Upper lobe of left lung (tissue), 6 donors: ENCODE results near the gene SEC23IP. TPM values are rescaled to one million over a fixed set of nuclear protein-coding genes. Genes with fewer than 3 reads are reported as not detected.

Source experiments
- ATAC-seq, 2 donors: fragments of 200-7000 bp; cut with Tn5 transposase; one replicate each; pipeline ENCODE4 v1.9.1; 2022; ENCODE audit warnings: mild to moderate bottlenecking in 2 of 2, moderate library complexity in 2 of 2; ENCODE audit not compliant: low FRiP score in 2 of 2
- DNase-seq, 2 donors: peaks; one replicate each; pipeline ENCODE4 v3.0.0-alpha.2; 2019 to 2020
- H3K27ac ChIP-seq, 4 donors: fragments of 200-600 bp; sonication (generic); one replicate each; pipeline ENCODE4 v1.5.1; 2016 to 2019
- H3K27me3 ChIP-seq, 4 donors: fragments of 200-600 bp; sonication (generic); one replicate each; pipeline ENCODE4 v1.5.1; 2017 to 2019
- H3K36me3 ChIP-seq, 4 donors: fragments of 200-600 bp; sonication (generic); one replicate each; pipeline ENCODE4 v1.5.1; 2016 to 2019
- H3K4me1 ChIP-seq, 4 donors: fragments of 200-600 bp; sonication (generic); one replicate each; pipeline ENCODE4 v1.5.1; 2018 to 2019
- H3K4me3 ChIP-seq, 4 donors: fragments of 200-600 bp; sonication (generic); one replicate each; pipeline ENCODE4 v1.5.1; 2017 to 2019; ENCODE audit warnings: mild to moderate bottlenecking in 2 of 4, moderate library complexity in 1 of 4
- H3K9me3 ChIP-seq, 4 donors: fragments of 200-600 bp; sonication (generic); one replicate each; pipeline ENCODE4 v1.5.1; 2018 to 2019
- CTCF ChIP-seq, 6 experiments: fragments of 450-650 bp in 4 of 6; fragments of 200-600 bp in 2 of 6; sonication (generic) in 2 of 6; IDR thresholded peaks; one replicate each; pipeline ENCODE4 v1.5.1; 2016 to 2019; ENCODE audit warnings: antibody characterized with exemption in 6 of 6
- EP300 ChIP-seq, 4 donors: sonication (generic); formaldehyde crosslinking; IDR thresholded peaks; one replicate each; pipeline ENCODE4 v1.5.1; 2017; ENCODE audit warnings: antibody characterized with exemption in 4 of 4, control low read depth in 2 of 4
- POLR2A ChIP-seq, 4 donors: fragments of 450-650 bp; IDR thresholded peaks; one replicate each; pipeline ENCODE4 v1.5.1; 2016 to 2017; ENCODE audit warnings: antibody characterized with exemption in 4 of 4, mild to moderate bottlenecking in 2 of 4
- POLR2AphosphoS5 ChIP-seq, 2 donors: sonication (generic); formaldehyde crosslinking; IDR thresholded peaks; one replicate each; pipeline ENCODE4 v1.5.1; 2017; ENCODE audit warnings: antibody characterized with exemption in 2 of 2
- WGBS, 2 donors: methylation state at CpG; one replicate each; pipeline ENCODE4 v1.1.5; 2017 to 2018; 5-methylcytosine and 5-hydroxymethylcytosine counted together
- small RNA-seq, 4 donors: library from RNA; depleted of rRNA; stranded (forward); fragments of <200 nt; gene quantifications; one replicate each; pipeline ENCODE3, GENCODE V24; 2016
- total RNA-seq, 6 donors: library from RNA; depleted of rRNA in 4 of 6; stranded (reverse); fragments of >200 nt in 4 of 6; gene quantifications; one replicate each; pipeline versions ENCODE4 v1.1.0 to v1.2.1, GENCODE V29; 2016 to 2021
- donor health status: DM: no; HTN: no; CAD: no; lungs with moderate emphysema.
- donor health status: DM: no; HTN: yes; CAD: no; lungs with severe emphysema.

Gene SEC23IP
- total RNA-seq, 6 donors from 2014 or later = 13.4 to 60.8 (median 40.4) TPM

GRCh38 chr10:119991816-119992215, 99.3 kb downstream of the SEC23IP start:
- Histone ChIP-seq H3K27ac (no peak overlapping the region), H3K27me3 (no peaks in the 10 kb centered on the region), H3K36me3 (no peaks in the 10 kb centered on the region), H3K4me1 (no peaks in the 10 kb centered on the region), H3K4me3 (no peak overlapping the region), H3K9me3 (peaks cover 0 to 9% (median 0%) of the 10 kb centered on the region in 4 donors)
- no peak for TF ChIP-seq CTCF (IDR thresholded peaks at IDR 0.05)
- no peak for TF ChIP-seq POLR2AphosphoS5 (IDR thresholded peaks at IDR 0.05)
- TF ChIP-seq POLR2A (IDR thresholded peaks at IDR 0.05) = no peak
- no peak for TF ChIP-seq EP300 (IDR thresholded peaks at IDR 0.05)
- DNase-seq (no peak), ATAC-seq (no peak)
- 90 to 93% methylated on average over 2 of the region's 2 CpGs for WGBS, 2 donors

Small RNAs within 50 kb of the gene (small RNA-seq; reads per million reads assigned to genes)
- 0 reads per million in 4 donors for gene MIR4682

Other genes starting within 250 kb of the SEC23IP start
- gene BAG3, start 241.3 kb upstream of the SEC23IP start, total RNA-seq = 10 to 100 TPM; 23.0 to 53.8 (median 40.3) TPM
- gene INPP5F, start 166.7 kb upstream of the SEC23IP start, total RNA-seq = 10 to 100 TPM in 3 of 6 donors, 1 to 10 TPM in 3; 6.7 to 14.4 (median 10.1) TPM
- gene MCMBP, start 19.9 kb upstream of the SEC23IP start, total RNA-seq = 10 to 100 TPM; 31.2 to 60.8 (median 50.7) TPM